CD4-positive, alpha-beta T cell treated with Interferon alpha-2 for 1 hour (primary cell): Measurements from ENCODE around the gene LRRC3.

Experiments
- DNase-seq, 2 donors: peaks; one replicate each; pipeline ENCODE4 v3.0.0-alpha.2; 2020 to 2022

LRRC3 gene

DNA sequence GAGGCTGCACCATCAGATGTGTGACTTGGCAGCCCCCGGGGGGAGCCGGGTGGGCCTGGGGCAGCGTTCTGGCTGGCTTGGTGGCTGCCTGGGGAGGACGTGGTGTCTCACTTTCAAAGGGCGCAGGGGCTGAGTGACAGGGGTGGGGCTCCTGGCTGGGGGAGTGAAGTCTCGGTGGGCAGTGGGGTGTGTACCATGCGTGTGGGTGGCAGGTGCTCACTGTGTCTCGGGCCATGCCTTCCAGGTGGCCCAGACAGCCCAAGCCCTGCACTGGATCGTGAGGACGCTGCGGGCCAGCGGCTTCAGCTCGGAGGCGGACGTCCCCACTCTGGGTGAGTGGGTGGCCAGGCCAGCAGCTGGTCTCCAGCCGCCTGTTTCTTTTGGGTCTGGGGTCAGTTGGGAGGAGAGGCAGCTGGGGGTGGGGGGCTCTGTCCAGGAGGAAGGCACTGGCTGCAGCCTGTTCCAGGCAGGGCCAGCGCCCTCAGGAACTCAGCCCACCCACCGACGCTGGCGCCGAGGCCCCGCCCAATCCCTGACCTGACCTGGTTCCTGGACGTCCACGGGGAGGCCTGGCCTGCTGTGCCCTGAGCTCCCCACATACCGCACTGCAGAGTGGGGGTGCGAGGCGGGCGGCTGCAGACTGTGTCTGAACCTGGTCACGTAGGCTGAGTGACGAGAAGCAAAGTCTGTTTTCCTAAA is 30.6 kb upstream of the LRRC3 start:
- no peak for DNase-seq

- DNase-seq, result no peak
Observed at GRCh38 chr21:44425307-44425894, 29.9 kb upstream of the LRRC3 start.

DNA sequence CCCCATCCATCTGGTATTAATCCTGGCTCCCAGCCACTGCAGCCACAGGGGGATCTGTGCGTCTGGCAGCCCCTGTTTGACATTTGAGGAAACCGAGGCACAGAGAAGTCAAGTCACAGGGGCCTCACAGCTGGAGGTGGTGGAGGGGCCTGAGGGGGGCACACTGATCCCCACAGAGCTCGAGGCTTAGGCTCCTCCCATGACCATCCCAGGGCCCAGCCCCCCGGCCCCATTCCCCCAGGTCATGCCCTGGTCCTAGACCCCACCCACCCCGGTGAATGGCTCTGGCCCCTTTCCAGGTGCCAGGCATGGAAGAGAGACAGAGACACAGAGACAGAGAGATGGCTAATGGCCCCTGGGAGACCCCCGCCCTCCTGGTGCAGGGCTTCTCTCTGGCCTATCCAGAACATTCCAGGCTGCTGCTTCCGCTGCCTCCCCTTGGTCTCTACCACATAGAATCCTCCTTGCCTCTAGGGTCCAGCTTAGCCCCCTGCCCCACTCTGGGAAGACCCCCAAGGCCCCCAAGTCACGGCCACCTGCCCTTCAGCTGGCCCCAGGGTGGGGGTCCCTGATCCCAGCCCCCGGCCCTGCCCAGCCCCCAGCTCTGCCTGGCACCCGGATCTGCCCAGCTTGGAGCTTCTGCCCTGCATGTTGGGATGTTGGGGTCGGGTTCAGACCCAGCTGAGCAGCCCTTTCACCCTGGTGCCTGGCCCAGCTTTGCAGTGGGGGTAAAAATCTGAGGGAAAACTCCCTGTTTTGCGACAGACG is 29.2 kb upstream of the LRRC3 start:
- no peak for DNase-seq

- no peak for DNase-seq
Observed at GRCh38 chr21:44426663-44427191, 28.6 kb upstream of the LRRC3 start.

DNA sequence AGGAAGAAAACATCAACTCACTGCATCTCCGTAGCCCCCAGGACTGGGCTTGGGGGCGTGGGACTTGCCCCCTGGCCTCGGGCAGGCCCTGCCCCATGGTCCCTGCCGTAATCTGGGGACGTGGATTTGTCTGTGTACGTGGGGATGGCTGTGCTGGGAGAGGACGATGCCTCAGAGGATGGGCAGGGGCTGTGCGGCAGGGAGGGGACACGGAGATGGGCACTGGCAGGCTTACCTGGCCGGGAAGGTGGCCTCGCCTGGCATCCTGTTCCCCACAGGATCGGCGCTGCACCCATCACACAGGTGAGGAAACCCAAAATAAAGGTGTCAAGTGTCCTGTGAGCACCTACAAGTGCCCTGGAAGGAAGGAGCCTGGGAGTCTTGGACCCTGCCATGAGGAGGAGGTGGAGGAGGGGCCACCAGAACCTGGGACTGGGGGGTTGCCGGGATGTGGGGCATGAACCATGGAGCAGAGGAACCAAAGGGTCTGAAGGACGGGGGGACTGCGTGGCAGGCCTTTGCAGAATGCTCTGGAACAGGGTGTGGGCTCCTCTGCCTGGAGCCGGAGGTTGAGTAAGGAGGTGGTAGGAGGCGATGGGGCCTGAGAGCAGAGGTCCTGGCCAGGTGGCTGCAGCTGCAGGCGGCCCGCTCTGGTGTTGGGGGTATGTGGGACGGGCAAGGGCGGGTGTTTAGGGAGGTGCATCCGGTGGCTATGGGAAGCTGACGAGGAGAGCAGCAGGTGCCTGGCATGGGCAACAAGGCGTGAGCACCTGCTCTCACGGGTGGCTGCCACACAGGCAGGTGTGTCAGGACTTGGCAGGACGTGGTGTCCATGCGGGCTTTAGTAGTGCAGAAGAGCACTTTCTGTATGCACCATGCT is 27.8 kb upstream of the LRRC3 start:
- no peak for DNase-seq

- DNase-seq, result peak; percentile 47
Observed at GRCh38 chr21:44428281-44428960, 26.9 kb upstream of the LRRC3 start.

GRCh38 chr21:44429894-44430293 is 25.4 kb upstream of the LRRC3 start:
- no peak for DNase-seq

DNA sequence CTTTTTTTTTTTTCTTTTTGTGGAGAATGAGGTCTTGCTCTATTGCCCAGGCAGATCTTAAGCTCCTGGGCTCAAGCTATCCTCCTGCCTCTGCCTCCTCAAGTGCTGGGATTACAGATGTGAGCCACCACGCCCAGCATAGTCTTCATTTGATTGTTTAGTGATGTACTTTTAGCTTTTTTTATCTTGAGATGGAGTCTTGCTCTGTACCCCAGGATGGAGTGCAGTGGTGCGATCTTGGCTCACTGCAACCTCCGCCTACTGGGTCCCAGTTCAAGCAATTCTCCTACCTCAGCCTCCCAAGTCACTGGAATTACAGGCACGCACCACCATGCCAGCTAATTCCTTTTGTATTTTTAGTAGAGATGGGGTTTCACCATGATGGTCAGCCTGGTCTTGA is 24.0 kb upstream of the LRRC3 start:
- DNase-seq, result no peak

GRCh38 chr21:44432841-44433790 is 22.2 kb upstream of the LRRC3 start:
- no peak for DNase-seq

- no peak for DNase-seq
Observed at GRCh38 chr21:44433791-44434567, 21.3 kb upstream of the LRRC3 start.

DNA sequence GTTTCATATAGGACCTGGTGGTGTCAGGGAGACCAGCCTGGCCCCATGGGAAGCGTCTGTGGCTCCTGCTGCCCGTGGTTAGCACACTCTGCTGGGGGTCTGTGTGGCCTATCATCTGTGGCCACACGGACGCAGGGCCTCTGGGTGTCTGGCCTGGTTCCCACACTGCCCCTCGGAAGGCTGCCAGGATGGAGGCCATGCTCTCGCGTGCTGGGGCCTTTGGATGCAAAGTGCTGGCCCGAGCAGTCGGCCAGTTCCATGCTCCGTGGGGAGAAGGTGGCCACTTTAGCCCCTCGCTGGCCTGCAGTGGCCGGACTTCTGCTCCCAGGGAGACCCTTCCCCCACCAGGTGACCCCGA is 20.8 kb upstream of the LRRC3 start:
- DNase-seq, result no peak

GRCh38 chr21:44434936-44435635 is 20.2 kb upstream of the LRRC3 start:
- no peak for DNase-seq

GRCh38 chr21:44436111-44436611 is 19.1 kb upstream of the LRRC3 start:
- DNase-seq, result no peak

DNA sequence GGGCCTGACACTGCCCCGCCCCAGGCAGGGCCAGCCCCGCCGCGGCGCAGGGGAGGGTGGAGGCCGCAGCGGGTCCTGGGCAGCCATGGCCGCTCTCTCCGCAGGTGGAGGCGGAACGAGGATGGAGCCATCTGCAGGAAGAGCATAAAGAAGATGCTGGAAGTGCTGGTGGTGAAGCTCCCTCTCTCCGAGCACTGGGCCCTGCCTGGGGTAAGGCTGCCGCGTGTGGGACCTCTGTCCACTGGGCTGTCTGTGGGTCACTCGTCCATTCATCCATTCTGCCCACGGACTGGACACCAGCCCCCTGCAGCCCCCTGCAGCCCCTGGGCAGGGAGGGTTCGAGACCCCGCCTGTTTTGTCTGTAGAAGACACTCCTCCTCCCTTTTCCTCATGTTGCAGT is 18.4 kb upstream of the LRRC3 start:
- no peak for DNase-seq

DNA sequence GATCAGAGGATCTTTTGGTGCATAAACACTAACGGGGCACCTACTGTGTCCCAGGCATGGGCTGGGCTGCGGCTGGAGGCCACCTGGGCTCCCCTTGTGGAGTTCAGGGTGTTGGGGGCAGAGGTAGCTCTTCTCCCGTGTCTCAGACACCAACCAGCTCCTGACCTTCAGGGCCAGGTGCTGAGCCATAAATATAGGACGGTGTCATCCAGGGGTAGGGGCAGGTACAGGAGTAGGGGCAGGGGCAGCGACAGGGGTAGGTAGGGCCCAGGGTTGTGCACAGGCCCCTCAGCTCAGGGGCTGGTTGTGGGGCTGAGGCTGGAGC is 18.0 kb upstream of the LRRC3 start:
- no peak for DNase-seq

GRCh38 chr21:44437696-44438431 is 17.4 kb upstream of the LRRC3 start:
- DNase-seq, result no peak

DNA sequence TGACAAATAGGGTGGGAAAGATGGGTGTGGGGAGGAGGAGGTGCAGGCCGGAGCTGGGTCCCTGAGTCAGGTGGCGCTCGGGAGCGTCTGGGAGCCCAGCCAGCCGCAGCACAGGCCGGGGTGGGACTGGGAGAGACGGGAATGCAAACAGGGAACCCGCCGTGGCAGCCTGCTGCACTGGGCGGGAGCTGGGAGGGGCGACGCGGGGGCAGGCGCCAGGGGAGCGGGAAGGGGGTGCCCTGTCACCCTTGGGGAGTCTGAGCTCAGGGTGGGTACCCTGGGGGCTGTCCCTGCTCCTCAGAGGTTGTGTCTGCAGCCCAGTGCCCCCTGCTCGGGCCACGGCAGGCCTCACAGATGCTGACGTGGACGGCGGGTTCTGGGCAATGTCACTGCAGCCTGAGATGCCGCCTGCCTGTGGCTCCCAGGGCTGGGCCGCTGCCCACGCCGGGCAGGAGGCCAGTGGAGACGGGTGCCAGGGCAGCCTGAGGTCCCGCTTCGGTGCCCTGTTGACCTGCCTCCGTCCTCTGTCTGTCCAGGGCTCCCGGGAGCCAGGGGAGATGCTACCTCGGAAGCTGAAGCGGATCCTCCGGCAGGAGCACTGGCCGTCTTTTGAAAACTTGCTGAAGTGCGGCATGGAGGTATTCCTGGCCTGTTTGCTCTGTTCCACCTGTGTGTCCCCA is 16.6 kb upstream of the LRRC3 start:
- no peak for DNase-seq

GRCh38 chr21:44439211-44439600 is 16.1 kb upstream of the LRRC3 start:
- no peak for DNase-seq
